ENCODE measurements around the gene DDX17. TPM values are rescaled to one million over a fixed set of nuclear protein-coding genes. Genes with fewer than 3 reads are reported as not detected.

DDX17 gene
- total and polyA plus RNA-seq, 10 of the 15 experiments (the other 5 are each of a cell fraction or from before 2014, with no cell fraction given), result 25.2 to 778 (median 266) TPM

GRCh38 chr22:38497869-38498268 lies 8.2 kb downstream of the DDX17 start:
- in situ Hi-C loops (cut with MboI), result no loop called here
- Histone ChIP-seq H3K27ac (ENCODE audit: control insufficient read depth, insufficient read depth) (no peak overlapping the region), H3K79me2 (ENCODE audit: control insufficient read depth, insufficient read depth, low read length) (peaks cover 50% of the 10 kb centered on the region), H3K36me3 (ENCODE audit: control insufficient read depth in 2 of 2, insufficient read depth in 2 of 2, low read length in 1 of 2) (peaks cover 19 to 72% of the 10 kb centered on the region in 2 experiments), H3K9me3 (replicated peaks; ENCODE audit: control insufficient read depth, insufficient read depth, low read length) (no peaks in the 10 kb centered on the region), H3K4me1 (ENCODE audit: control insufficient read depth, insufficient read depth, low read length) (no peaks in the 10 kb centered on the region; the same call in 1 of the 2 replicates), H3K4me3 (no peak overlapping the region), H2AFZ (ENCODE audit: control insufficient read depth, low read depth, low read length) (no peak overlapping the region), H3K4me2 (ENCODE audit: control insufficient read depth, insufficient read depth) (no peak overlapping the region), H3K9ac (ENCODE audit: control insufficient read depth, insufficient read depth, low read length) (no peak overlapping the region), H3K27me3 (replicated peaks in 1 of 2; ENCODE audit: control insufficient read depth in 2 of 2, insufficient read depth in 2 of 2, low read length in 1 of 2) (no peaks in the 10 kb centered on the region), H4K20me1 (ENCODE audit: control insufficient read depth, insufficient read depth) (peaks cover 12% of the 10 kb centered on the region)
- TF ChIP-seq DPF2 (IDR thresholded peaks at IDR 0.05) (no peak), ZNF24 (IDR thresholded peaks at IDR 0.05) (no peak), HCFC1 (IDR thresholded peaks at IDR 0.05; ENCODE audit: low read length) (no peak), SMAD1 (IDR thresholded peaks at IDR 0.05; ENCODE audit: low read depth, partially characterized antibody) (no peak), NKRF (conservative IDR thresholded peaks at IDR 0.05) (no peak), RCOR1 (conservative IDR thresholded peaks at IDR 0.05; ENCODE audit: low read depth, low read length) (no peak), EGR1 (IDR thresholded peaks at IDR 0.05; ENCODE audit: borderline replicate concordance in 1 of 2, low read depth in 2 of 2, low read length in 2 of 2) (no peak), SPI1 (IDR thresholded peaks at IDR 0.05; ENCODE audit: borderline replicate concordance, insufficient read depth, low read depth, low read length) (no peak), ZBTB33 (IDR thresholded peaks at IDR 0.05) (no peak), ZSCAN29 (IDR thresholded peaks at IDR 0.05) (no peak), MLLT1 (IDR thresholded peaks at IDR 0.05) (no peak), NFIC (IDR thresholded peaks at IDR 0.05; ENCODE audit: low read depth, low read length) (no peak), STAT1 (conservative IDR thresholded peaks at IDR 0.05) (no peak), POLR2AphosphoS2 (IDR thresholded peaks at IDR 0.05; ENCODE audit: low read depth, low read length) (no peak), SREBF1 (IDR thresholded peaks at IDR 0.05; ENCODE audit: low read length) (no peak), ESRRA (IDR thresholded peaks at IDR 0.05; ENCODE audit: low read length) (no peak)
- CTCF ChIA-PET, result no interaction called here
- no TSS peak for BruUV-seq (replicated peaks)
- RAD21 ChIA-PET (ENCODE audit: unreplicated experiment), result no interaction called here
- FAIRE-seq, result no peak
- POLR2A ChIA-PET, result interaction anchor here (1.5 kb wide), 1 partner anchor 13 kb away, joined by 3 read pairs; no protein-coding TSS in a partner anchor
- ATAC-seq, result no peak
- SMC1A ChIA-PET (ENCODE audit: uncharacterized antibody, unreplicated experiment), result no interaction called here
- intact Hi-C loops (cut with micrococcal nuclease; ENCODE audit: unreplicated experiment), result no loop called here
- DNase-seq (ENCODE audit: low read depth, low spot score), result no peak
- WGBS (ENCODE audit: insufficient coverage, insufficient replicate concordance, low lambda C conversion rate, missing lambda C conversion rate), result 78% methylated on average over 3 of the region's 3 CpGs
